Measurements from ENCODE around the gene LHFPL3.

- TF ChIP-seq CTCF (IDR thresholded peaks at IDR 0.05; ENCODE audit: low read depth, low read length, poor library complexity, severe bottlenecking): no peak
- no peak for TF ChIP-seq EZH2phosphoT487 (IDR thresholded peaks at IDR 0.05; ENCODE audit: borderline replicate concordance, low read length)
These were observed 34.4 kb downstream of the LHFPL3 start for GRCh38 chr7:104362756-104363155.
